GM19452 (cell line): ENCODE results near the gene ROBO3.

Source experiments
- ATAC-seq: cut with Tn5 transposase; IDR thresholded peaks from one replicate; pipeline ENCODE4 v1.9.1; 2021; ENCODE audit not compliant: unreplicated experiment

Gene ROBO3

GRCh38 chr11:124865181-124865901, at the start of gene ROBO3:
Gene ROBO3 (plus strand): TSS chr11:124865432. CDS start chr11:124865578, 146 bp downstream.
- ATAC-seq = no peak

- ATAC-seq = no peak
Observed at GRCh38 chr11:124817036-124817435, 48.2 kb upstream of the ROBO3 start.

GRCh38 chr11:124821995-124822730, 43.1 kb upstream of the ROBO3 start:
- ATAC-seq = no peak

GRCh38 chr11:124823512-124824376, 41.5 kb upstream of the ROBO3 start:
- ATAC-seq = no peak

- no peak for ATAC-seq
Observed at GRCh38 chr11:124825876-124826275, 39.4 kb upstream of the ROBO3 start.

GRCh38 chr11:124829986-124830385, 35.2 kb upstream of the ROBO3 start:
- no peak for ATAC-seq

GRCh38 chr11:124830749-124831148, 34.5 kb upstream of the ROBO3 start:
- no peak for ATAC-seq

- ATAC-seq = no peak
Observed at GRCh38 chr11:124831897-124832296, 33.3 kb upstream of the ROBO3 start.

- no peak for ATAC-seq
Observed at GRCh38 chr11:124832571-124832970, 32.7 kb upstream of the ROBO3 start.

GRCh38 chr11:124834526-124835180, 30.6 kb upstream of the ROBO3 start:
- ATAC-seq = no peak

- ATAC-seq = no peak
Observed at GRCh38 chr11:124835918-124836317, 29.3 kb upstream of the ROBO3 start.

GRCh38 chr11:124837491-124837856, 27.8 kb upstream of the ROBO3 start:
- ATAC-seq = no peak

- no peak for ATAC-seq
Observed at GRCh38 chr11:124838805-124839127, 26.5 kb upstream of the ROBO3 start.

GRCh38 chr11:124839128-124839971, 25.9 kb upstream of the ROBO3 start:
- no peak for ATAC-seq

- no peak for ATAC-seq
Observed at GRCh38 chr11:124839972-124840621, 25.1 kb upstream of the ROBO3 start.

- ATAC-seq = no peak
Observed at GRCh38 chr11:124840666-124841065, 24.6 kb upstream of the ROBO3 start.

- no peak for ATAC-seq
Observed at GRCh38 chr11:124841201-124841600, 24.0 kb upstream of the ROBO3 start.

GRCh38 chr11:124841840-124842239, 23.4 kb upstream of the ROBO3 start:
- no peak for ATAC-seq

- no peak for ATAC-seq
Observed at GRCh38 chr11:124842305-124842704, 22.9 kb upstream of the ROBO3 start.

- no peak for ATAC-seq
Observed at GRCh38 chr11:124843616-124843910, 21.7 kb upstream of the ROBO3 start.
